ENCODE data around the gene MGAT3.

- TF ChIP-seq EZH2 (IDR thresholded peaks at IDR 0.05; ENCODE audit: borderline replicate concordance): no peak
- TF ChIP-seq EZH2phosphoT487 (IDR thresholded peaks at IDR 0.05; ENCODE audit: low read depth, severe bottlenecking, unreplicated experiment): no peak
- no peak for TF ChIP-seq CTCF (IDR thresholded peaks at IDR 0.05; ENCODE audit: poor library complexity)
These were observed 60.7 kb downstream of the MGAT3 start for GRCh38 chr22:39517470-39517869.
